GM23338 (cell line): ENCODE data around the gene AIRE.

Source experiments
- CREB1 ChIP-seq: fragments of 250-450 bp; sonication (Bioruptor Pico); IDR thresholded peaks from 2 replicates; pipeline ENCODE4 v1.5.0; 2020; ENCODE audit warnings: low read depth, mild to moderate bottlenecking, moderate library complexity
- EZH2 ChIP-seq: fragments of 200-600 bp; sonication (generic); IDR thresholded peaks from one replicate; pipeline ENCODE4 v1.8.0; 2017; ENCODE audit warnings: antibody characterized with exemption, mild to moderate bottlenecking, low read depth; ENCODE audit not compliant: unreplicated experiment
- EZH2phosphoT487 ChIP-seq: fragments of 200-600 bp; sonication (generic); IDR thresholded peaks from one replicate; pipeline ENCODE4 v1.8.1; 2018; ENCODE audit warnings: antibody characterized with exemption; ENCODE audit not compliant: unreplicated experiment
- JUNB ChIP-seq: IDR thresholded peaks from one replicate; pipeline ENCODE4 v1.6.1; 2016; ENCODE audit warnings: antibody characterized with exemption; ENCODE audit not compliant: unreplicated experiment
- NANOG ChIP-seq: IDR thresholded peaks from 2 replicates; pipeline ENCODE4 v1.6.1; 2016; ENCODE audit warnings: antibody characterized with exemption, borderline replicate concordance
- POLR2AphosphoS5 ChIP-seq: IDR thresholded peaks from 2 replicates; pipeline ENCODE4 v1.6.1; 2016; ENCODE audit warnings: antibody characterized with exemption, low read depth
- STAT1 ChIP-seq: IDR thresholded peaks from one replicate; pipeline ENCODE4 v1.6.1; 2016; ENCODE audit warnings: antibody characterized with exemption; ENCODE audit not compliant: unreplicated experiment
- TF ChIP-seq, protein P1 (sequence below), 2 experiments: fragments of 200-600 bp in 1 of 2; sonication (generic) in 1 of 2; conservative IDR thresholded peaks; 2 replicates each; pipeline versions ENCODE4 v1.5.1 to v1.6.1; 2016 to 2017; ENCODE audit warnings: antibody characterized with exemption in 2 of 2, low read depth in 2 of 2, mild to moderate bottlenecking in 2 of 2, moderate library complexity in 1 of 2
- TF ChIP-seq, protein P2 (sequence below): IDR thresholded peaks from 2 replicates; pipeline ENCODE4 v1.6.1; 2016; ENCODE audit warnings: antibody characterized with exemption

DNA sequence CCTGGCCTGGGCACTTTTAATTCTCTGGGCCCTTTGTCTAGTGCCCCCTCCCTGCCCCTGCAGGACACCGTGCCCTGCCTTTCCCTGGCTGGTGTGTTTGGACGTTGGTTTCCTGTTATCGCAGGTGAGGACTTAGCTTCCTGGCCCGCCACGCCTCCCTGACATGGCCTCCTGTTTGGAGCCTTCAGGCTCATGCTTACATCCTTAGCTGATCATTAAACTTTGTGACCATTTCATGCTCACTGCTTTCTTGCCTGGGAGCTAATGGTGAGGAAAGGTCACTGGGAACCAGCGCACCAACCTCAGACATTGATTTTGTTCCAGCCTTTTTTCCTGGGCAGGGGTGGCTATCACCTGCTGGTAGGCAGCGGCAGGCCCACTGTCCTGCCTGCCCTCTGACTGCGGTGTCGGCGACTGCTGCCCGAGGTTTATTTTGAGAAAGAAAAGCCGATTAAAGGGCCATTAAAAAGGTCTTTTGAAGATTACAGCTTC lies 17.9 kb downstream of the AIRE start:
- TF ChIP-seq, protein P1, sequence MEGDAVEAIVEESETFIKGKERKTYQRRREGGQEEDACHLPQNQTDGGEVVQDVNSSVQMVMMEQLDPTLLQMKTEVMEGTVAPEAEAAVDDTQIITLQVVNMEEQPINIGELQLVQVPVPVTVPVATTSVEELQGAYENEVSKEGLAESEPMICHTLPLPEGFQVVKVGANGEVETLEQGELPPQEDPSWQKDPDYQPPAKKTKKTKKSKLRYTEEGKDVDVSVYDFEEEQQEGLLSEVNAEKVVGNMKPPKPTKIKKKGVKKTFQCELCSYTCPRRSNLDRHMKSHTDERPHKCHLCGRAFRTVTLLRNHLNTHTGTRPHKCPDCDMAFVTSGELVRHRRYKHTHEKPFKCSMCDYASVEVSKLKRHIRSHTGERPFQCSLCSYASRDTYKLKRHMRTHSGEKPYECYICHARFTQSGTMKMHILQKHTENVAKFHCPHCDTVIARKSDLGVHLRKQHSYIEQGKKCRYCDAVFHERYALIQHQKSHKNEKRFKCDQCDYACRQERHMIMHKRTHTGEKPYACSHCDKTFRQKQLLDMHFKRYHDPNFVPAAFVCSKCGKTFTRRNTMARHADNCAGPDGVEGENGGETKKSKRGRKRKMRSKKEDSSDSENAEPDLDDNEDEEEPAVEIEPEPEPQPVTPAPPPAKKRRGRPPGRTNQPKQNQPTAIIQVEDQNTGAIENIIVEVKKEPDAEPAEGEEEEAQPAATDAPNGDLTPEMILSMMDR (conservative IDR thresholded peaks at IDR 0.05; ENCODE audit: low read depth in 2 of 2), result no peak
- no peak for TF ChIP-seq POLR2AphosphoS5
- no peak for TF ChIP-seq EZH2phosphoT487
- TF ChIP-seq EZH2, result no peak
- TF ChIP-seq JUNB, result no peak
- TF ChIP-seq CREB1 (CRISPR knock-in tag), result no peak
- TF ChIP-seq, protein P2, sequence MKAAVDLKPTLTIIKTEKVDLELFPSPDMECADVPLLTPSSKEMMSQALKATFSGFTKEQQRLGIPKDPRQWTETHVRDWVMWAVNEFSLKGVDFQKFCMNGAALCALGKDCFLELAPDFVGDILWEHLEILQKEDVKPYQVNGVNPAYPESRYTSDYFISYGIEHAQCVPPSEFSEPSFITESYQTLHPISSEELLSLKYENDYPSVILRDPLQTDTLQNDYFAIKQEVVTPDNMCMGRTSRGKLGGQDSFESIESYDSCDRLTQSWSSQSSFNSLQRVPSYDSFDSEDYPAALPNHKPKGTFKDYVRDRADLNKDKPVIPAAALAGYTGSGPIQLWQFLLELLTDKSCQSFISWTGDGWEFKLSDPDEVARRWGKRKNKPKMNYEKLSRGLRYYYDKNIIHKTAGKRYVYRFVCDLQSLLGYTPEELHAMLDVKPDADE, result no peak
- TF ChIP-seq NANOG, result no peak
- no peak for TF ChIP-seq STAT1
